ENCODE results near the gene KSR2.
"Not testable (repeated sequence)": the region's sequence is repeated elsewhere in the genome, so short reads cannot be mapped to it uniquely, and the experiment has no call there.

KSR2 gene

GRCh38 chr12:117869551-117869950 lies 99.2 kb downstream of the KSR2 start:
- no peak for DNase-seq (ENCODE audit: low read depth, low spot score)
- H3K27me3 ChIP-seq (ENCODE audit: insufficient read depth, insufficient read length): no peaks in the 10 kb centered on the region
- no peak overlapping the region for H3K4me3 ChIP-seq (ENCODE audit: insufficient read length, low read depth)
- H3K4me1 ChIP-seq (ENCODE audit: insufficient read depth, insufficient read length): no peaks in the 10 kb centered on the region
- H3K36me3 ChIP-seq (ENCODE audit: insufficient read depth, insufficient read length, low read length): no peaks in the 10 kb centered on the region
- TF ChIP-seq SUZ12 (IDR thresholded peaks at IDR 0.05; ENCODE audit: extremely low read depth, insufficient read depth, insufficient read length) (no peak), ZNF274 (IDR thresholded peaks at IDR 0.05; ENCODE audit: low read depth, low read length) (no peak), YY1 (IDR thresholded peaks at IDR 0.05; ENCODE audit: insufficient read depth, insufficient read length) (no peak)
- H3K9ac ChIP-seq (ENCODE audit: insufficient read length, low read depth): no peak overlapping the region
- 0 out of 2 replicates have a peak, but pooled peaks cover 6% of the 10 kb centered on the region for H3K9me3 ChIP-seq (ENCODE audit: insufficient read depth, low read length)

DNA sequence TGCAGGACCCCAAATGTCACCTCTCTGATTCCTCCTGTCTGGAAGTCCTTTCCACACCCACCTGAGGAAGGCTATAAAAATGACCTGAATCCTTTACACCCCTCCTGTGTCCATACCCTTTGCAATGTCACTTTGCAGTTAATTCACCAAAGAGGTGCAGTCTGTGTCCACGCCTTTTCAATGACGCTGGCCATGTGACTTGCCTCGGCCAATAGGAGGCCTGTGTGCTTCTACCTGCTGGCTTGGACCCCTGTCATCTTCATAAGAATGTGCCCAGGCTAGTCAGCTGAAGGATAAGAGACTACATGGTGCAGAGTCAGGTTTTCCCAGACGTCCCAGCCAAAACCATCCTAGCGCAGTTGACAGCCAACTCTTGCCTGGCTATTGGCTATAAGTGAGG lies 101.4 kb downstream of the KSR2 start:
- Histone ChIP-seq H3K9ac (ENCODE audit: insufficient read length, low read depth) (no peak overlapping the region), H3K9me3 (ENCODE audit: insufficient read depth, low read length) (0 out of 2 replicates have a peak, but pooled peaks cover 6% of the 10 kb centered on the region), H3K27me3 (ENCODE audit: insufficient read depth, insufficient read length) (no peaks in the 10 kb centered on the region), H3K36me3 (ENCODE audit: insufficient read depth, insufficient read length, low read length) (no peaks in the 10 kb centered on the region), H3K4me1 (ENCODE audit: insufficient read depth, insufficient read length) (no peaks in the 10 kb centered on the region), H3K4me3 (ENCODE audit: insufficient read length, low read depth) (no peak overlapping the region)
- TF ChIP-seq ZNF274 (IDR thresholded peaks at IDR 0.05; ENCODE audit: low read depth, low read length) (no peak), YY1 (IDR thresholded peaks at IDR 0.05; ENCODE audit: insufficient read depth, insufficient read length) (no peak), SUZ12 (IDR thresholded peaks at IDR 0.05; ENCODE audit: extremely low read depth, insufficient read depth, insufficient read length) (no peak)
- no peak for DNase-seq (ENCODE audit: low read depth, low spot score)

GRCh38 chr12:117865505-117865904 lies 103.3 kb downstream of the KSR2 start:
- Histone ChIP-seq H3K9ac (ENCODE audit: insufficient read length, low read depth) (no peak overlapping the region), H3K36me3 (ENCODE audit: insufficient read depth, insufficient read length, low read length) (no peaks in the 10 kb centered on the region), H3K27me3 (ENCODE audit: insufficient read depth, insufficient read length) (no peaks in the 10 kb centered on the region), H3K4me1 (ENCODE audit: insufficient read depth, insufficient read length) (no peaks in the 10 kb centered on the region), H3K9me3 (ENCODE audit: insufficient read depth, low read length) (0 out of 2 replicates have a peak, but pooled peaks cover 6% of the 10 kb centered on the region), H3K4me3 (ENCODE audit: insufficient read length, low read depth) (no peak overlapping the region)
- no peak for DNase-seq (ENCODE audit: low read depth, low spot score)
- no peak for TF ChIP-seq ZNF274 (IDR thresholded peaks at IDR 0.05; ENCODE audit: low read depth, low read length)
- no peak for TF ChIP-seq YY1 (IDR thresholded peaks at IDR 0.05; ENCODE audit: insufficient read depth, insufficient read length)
- TF ChIP-seq SUZ12 (IDR thresholded peaks at IDR 0.05; ENCODE audit: extremely low read depth, insufficient read depth, insufficient read length): no peak

DNA sequence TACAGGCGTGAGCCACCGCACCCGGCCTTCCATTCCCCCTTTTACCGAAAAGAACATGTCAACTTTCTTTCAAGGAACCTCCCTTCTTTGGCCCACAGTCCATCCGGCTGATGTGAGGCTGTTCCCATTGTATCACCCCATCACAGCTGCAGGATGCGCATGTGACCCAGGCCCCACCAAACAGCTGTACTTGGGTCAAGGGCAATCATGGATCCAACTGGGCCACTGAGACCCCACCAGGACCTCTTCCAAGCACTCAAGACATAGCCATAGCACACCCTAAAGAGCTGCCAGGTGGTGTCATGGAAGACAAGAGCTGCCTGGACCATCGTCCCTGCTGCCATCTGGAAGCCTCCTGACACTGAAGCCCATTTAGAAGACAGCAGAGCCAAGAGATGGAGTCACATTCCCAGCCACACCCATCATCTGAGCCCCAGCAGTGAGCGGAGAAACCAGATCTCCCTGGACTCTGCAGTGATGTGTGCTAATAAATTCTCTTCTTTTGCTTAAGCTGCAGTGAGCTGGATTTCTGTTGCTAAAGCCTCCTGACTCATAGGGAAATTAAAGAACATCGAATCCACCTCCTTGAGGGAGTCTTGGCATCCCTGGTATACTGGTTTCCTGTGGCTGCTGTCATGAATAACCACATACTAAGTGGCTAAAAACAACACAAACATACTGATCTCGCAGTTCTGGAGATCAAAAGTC lies 105.6 kb downstream of the KSR2 start:
- no peaks in the 10 kb centered on the region for H3K4me1 ChIP-seq (ENCODE audit: insufficient read depth, insufficient read length)
- H3K36me3 ChIP-seq (ENCODE audit: insufficient read depth, insufficient read length, low read length): no peaks in the 10 kb centered on the region
- TF ChIP-seq SUZ12 (IDR thresholded peaks at IDR 0.05; ENCODE audit: extremely low read depth, insufficient read depth, insufficient read length) (no peak), ZNF274 (IDR thresholded peaks at IDR 0.05; ENCODE audit: low read depth, low read length) (no peak), YY1 (IDR thresholded peaks at IDR 0.05; ENCODE audit: insufficient read depth, insufficient read length) (no peak)
- H3K27me3 ChIP-seq (ENCODE audit: insufficient read depth, insufficient read length): no peaks in the 10 kb centered on the region
- no peak overlapping the region for H3K9ac ChIP-seq (ENCODE audit: insufficient read length, low read depth)
- DNase-seq (ENCODE audit: low read depth, low spot score): no peak
- H3K9me3 ChIP-seq (ENCODE audit: insufficient read depth, low read length): 0 out of 2 replicates have a peak, but pooled peaks cover 6% of the 10 kb centered on the region
- H3K4me3 ChIP-seq (ENCODE audit: insufficient read length, low read depth): no peak overlapping the region

DNA sequence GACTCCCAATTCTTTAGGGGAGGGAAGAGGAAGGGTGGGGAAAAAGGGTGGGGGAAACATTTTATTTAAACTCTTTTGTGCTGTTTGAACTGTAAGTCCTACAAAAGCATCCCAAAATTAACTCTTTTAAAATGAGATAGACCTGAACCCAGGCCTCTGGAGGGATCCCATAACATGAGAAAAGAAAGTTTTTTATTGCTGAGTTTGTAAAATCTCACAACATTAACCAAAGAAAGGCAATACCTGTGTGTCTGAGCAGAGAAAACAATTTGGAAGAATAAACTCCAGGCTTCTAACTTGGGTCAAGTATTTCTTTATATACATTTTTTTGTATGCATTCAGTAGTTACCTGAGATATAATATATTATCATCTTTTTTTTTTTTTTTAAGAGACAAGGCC lies 107.1 kb downstream of the KSR2 start:
- DNase-seq (ENCODE audit: low read depth, low spot score): no peak
- H3K4me1 ChIP-seq (ENCODE audit: insufficient read depth, insufficient read length): no peaks in the 10 kb centered on the region
- TF ChIP-seq SUZ12 (IDR thresholded peaks at IDR 0.05; ENCODE audit: extremely low read depth, insufficient read depth, insufficient read length) (no peak), YY1 (IDR thresholded peaks at IDR 0.05; ENCODE audit: insufficient read depth, insufficient read length) (no peak), ZNF274 (IDR thresholded peaks at IDR 0.05; ENCODE audit: low read depth, low read length) (no peak)
- no peaks in the 10 kb centered on the region for H3K27me3 ChIP-seq (ENCODE audit: insufficient read depth, insufficient read length)
- H3K36me3 ChIP-seq (ENCODE audit: insufficient read depth, insufficient read length, low read length): no peaks in the 10 kb centered on the region
- no peak overlapping the region for H3K9ac ChIP-seq (ENCODE audit: insufficient read length, low read depth)
- H3K9me3 ChIP-seq (ENCODE audit: insufficient read depth, low read length): no peaks in the 10 kb centered on the region
- H3K4me3 ChIP-seq (ENCODE audit: insufficient read length, low read depth): no peak overlapping the region

GRCh38 chr12:117860787-117861290 lies 108.0 kb downstream of the KSR2 start:
- H3K27me3 ChIP-seq (ENCODE audit: insufficient read depth, insufficient read length); H3K4me1 ChIP-seq (ENCODE audit: insufficient read depth, insufficient read length); H3K9me3 ChIP-seq (ENCODE audit: insufficient read depth, low read length); DNase-seq (ENCODE audit: low read depth, low spot score); H3K4me3 ChIP-seq (ENCODE audit: insufficient read length, low read depth); H3K36me3 ChIP-seq (ENCODE audit: insufficient read depth, insufficient read length, low read length); H3K9ac ChIP-seq (ENCODE audit: insufficient read length, low read depth): not testable (repeated sequence)

- no peaks in the 10 kb centered on the region for H3K9me3 ChIP-seq (ENCODE audit: insufficient read depth, low read length)
- H3K27me3 ChIP-seq (ENCODE audit: insufficient read depth, insufficient read length): no peaks in the 10 kb centered on the region
- no peak overlapping the region for H3K9ac ChIP-seq (ENCODE audit: insufficient read length, low read depth)
- no peak for DNase-seq (ENCODE audit: low read depth, low spot score)
- TF ChIP-seq ZNF274 (IDR thresholded peaks at IDR 0.05; ENCODE audit: low read depth, low read length): no peak
- TF ChIP-seq YY1 (IDR thresholded peaks at IDR 0.05; ENCODE audit: insufficient read depth, insufficient read length): no peak
- H3K4me1 ChIP-seq (ENCODE audit: insufficient read depth, insufficient read length): no peaks in the 10 kb centered on the region
- H3K36me3 ChIP-seq (ENCODE audit: insufficient read depth, insufficient read length, low read length): no peaks in the 10 kb centered on the region
- no peak overlapping the region for H3K4me3 ChIP-seq (ENCODE audit: insufficient read length, low read depth)
Observed at GRCh38 chr12:117860111-117860510, 108.7 kb downstream of the KSR2 start.
